Hepatocyte (in vitro differentiated cells): ENCODE measurements around the gene RHPN2.

Experiments used
- CTCF ChIP-seq: fragments of 200-600 bp; sonication (generic); IDR thresholded peaks from 2 replicates; pipeline ENCODE4 v1.5.1; 2016; ENCODE audit warnings: antibody characterized with exemption, mild to moderate bottlenecking; ENCODE audit not compliant: poor library complexity
- EZH2 ChIP-seq: fragments of 200-600 bp; sonication (generic); IDR thresholded peaks from 2 replicates; pipeline ENCODE4 v1.6.1; 2016; ENCODE audit warnings: antibody characterized with exemption, mild to moderate bottlenecking, borderline replicate concordance
- EZH2phosphoT487 ChIP-seq: fragments of 200-600 bp; sonication (generic); IDR thresholded peaks from one replicate; pipeline ENCODE4 v1.6.1; 2018; ENCODE audit warnings: antibody characterized with exemption, mild to moderate bottlenecking, low read depth, moderate library complexity; ENCODE audit not compliant: unreplicated experiment, severe bottlenecking

- TF ChIP-seq EZH2phosphoT487 (no peak), CTCF (no peak), EZH2 (no peak)
Measured at GRCh38 chr19:33114312-33114711, 49.6 kb upstream of the RHPN2 start.
